H1 (cell line): Measurements from ENCODE around the gene SELENOV. TPM values are rescaled to one million over a fixed set of nuclear protein-coding genes. Genes with fewer than 3 reads are reported as not detected.

Experiments used
- CTCF ChIA-PET: fragments of 300-600 bp; sonication (Branson Sonifier 250); formaldehyde crosslinking; loops from one replicate; lab custom pipeline; 2021; ENCODE audit not compliant: partially characterized antibody; lab: Charles Lee
- POLR2A ChIA-PET: fragments of 300-600 bp; sonication (Branson Sonifier 250); formaldehyde crosslinking; loops from one replicate; lab custom pipeline; 2021; ENCODE audit warnings: inconsistent platforms; ENCODE audit not compliant: partially characterized antibody; lab: Charles Lee
- DNase-seq, 2 experiments: peaks; one replicate each; pipeline versions ENCODE4 v3.0.0 to v3.0.0-alpha.2; 2010 to 2022; ENCODE audit warnings: low spot score in 2 of 2, low read depth in 1 of 2, mixed read lengths in 1 of 2
- FAIRE-seq: peaks from 2 replicates; lab custom pipeline; 2011; peaks lifted over from hg19 to GRCh38; lab: Jason Lieb, UNC
- H2AFZ ChIP-seq: 2 replicates; pipeline ENCODE4 v1.8.1; 2012; ENCODE audit warnings: low read length, inconsistent platforms
- H2AK5ac ChIP-seq: 2 replicates; pipeline ENCODE4 v1.6.1; 2013; ENCODE audit warnings: low read depth, low read length
- H2BK120ac ChIP-seq: replicated peaks from 2 replicates; pipeline ENCODE3; 2013; ENCODE audit warnings: low read depth, low read length, inconsistent platforms
- H2BK12ac ChIP-seq: 2 replicates; pipeline ENCODE4 v1.6.1; 2013; ENCODE audit warnings: low read depth, low read length
- H2BK15ac ChIP-seq: 2 replicates; pipeline ENCODE4 v1.6.1; 2013; ENCODE audit warnings: low read length
- H2BK20ac ChIP-seq: 2 replicates; pipeline ENCODE4 v1.6.1; 2013; ENCODE audit warnings: low read length
- H2BK5ac ChIP-seq: 2 replicates; pipeline ENCODE4 v1.6.1; 2013; ENCODE audit warnings: low read depth, low read length
- H3K14ac ChIP-seq: 2 replicates; pipeline ENCODE4 v1.6.1; 2013; ENCODE audit warnings: inconsistent platforms; ENCODE audit not compliant: insufficient read length
- H3K18ac ChIP-seq: 2 replicates; pipeline ENCODE4 v1.6.1; 2013; ENCODE audit warnings: low read length; ENCODE audit errors: extremely low read depth
- H3K23ac ChIP-seq: 2 replicates; pipeline ENCODE4 v1.6.1; 2013; ENCODE audit warnings: inconsistent platforms; ENCODE audit not compliant: insufficient read length
- H3K23me2 ChIP-seq: 2 replicates; pipeline ENCODE4 v1.6.1; 2013; ENCODE audit warnings: low read depth, low read length
- H3K27ac ChIP-seq: 2 replicates; pipeline ENCODE4 v1.6.1; 2011; ENCODE audit warnings: low read depth, low read length, inconsistent platforms
- H3K27me3 ChIP-seq, 4 experiments: replicated peaks in 1 of 4; 1 replicate in 1 of 4; 2 replicates in 3 of 4; pipeline versions ENCODE4 v1.6.1 to v1.8.1; 2011 to 2013; ENCODE audit warnings: low read length in 3 of 4, mild to moderate bottlenecking in 3 of 4, inconsistent platforms in 2 of 4, mixed read lengths in 2 of 4, moderate library complexity in 1 of 4; ENCODE audit not compliant: control insufficient read depth in 3 of 4, insufficient read depth in 3 of 4; ENCODE audit errors: extremely low read depth in 1 of 4
- H3K36me3 ChIP-seq, 4 experiments: 2 replicates each; pipeline versions ENCODE4 v1.6.1 to v1.8.1; 2011 to 2013; ENCODE audit warnings: mild to moderate bottlenecking in 4 of 4, low read length in 3 of 4, moderate library complexity in 2 of 4, control low read depth in 1 of 4, inconsistent platforms in 1 of 4; ENCODE audit not compliant: insufficient read depth in 4 of 4, control insufficient read depth in 2 of 4
- H3K4ac ChIP-seq: replicated peaks from 2 replicates; pipeline ENCODE3; 2013; ENCODE audit warnings: low read length, low read depth, mixed read lengths, inconsistent platforms; ENCODE audit not compliant: insufficient read length
- H3K4me1 ChIP-seq, 4 experiments: replicated peaks in 1 of 4; 1 replicate in 1 of 4; 2 replicates in 3 of 4; pipeline versions ENCODE4 v1.6.1 to v1.8.1; 2011 to 2013; ENCODE audit warnings: low read length in 3 of 4, inconsistent platforms in 2 of 4, mixed read lengths in 1 of 4; ENCODE audit not compliant: insufficient read depth in 4 of 4, control insufficient read depth in 3 of 4
- H3K4me2 ChIP-seq, 2 experiments: 2 replicates each; pipeline versions ENCODE4 v1.6.1 to v1.8.1; 2011 to 2013; ENCODE audit warnings: low read depth in 2 of 2, low read length in 2 of 2, control low read depth in 1 of 2, inconsistent platforms in 1 of 2, mild to moderate bottlenecking in 1 of 2; ENCODE audit not compliant: insufficient read depth in 1 of 2
- H3K4me3 ChIP-seq, 4 experiments: fragments of 200-600, 300-600 bp in 1 of 4; sonication (generic), shearing (Covaris generic), sonication (Bioruptor Twin) in 1 of 4; 2 replicates each; pipeline versions ENCODE4 v1.5.1 to v1.8.1; 2011 to 2016; ENCODE audit warnings: low read length in 4 of 4, low read depth in 3 of 4, control low read depth in 2 of 4, inconsistent platforms in 2 of 4, mild to moderate bottlenecking in 2 of 4, mixed read lengths in 1 of 4, moderate library complexity in 1 of 4; ENCODE audit not compliant: insufficient read depth in 2 of 4; ENCODE audit errors: extremely low read depth in 1 of 4
- H3K56ac ChIP-seq: replicated peaks from 2 replicates; pipeline ENCODE3; 2013; ENCODE audit warnings: low read depth, mild to moderate bottlenecking, mixed read lengths, low read length, inconsistent platforms; ENCODE audit not compliant: insufficient read length
- H3K79me1 ChIP-seq: 2 replicates; pipeline ENCODE4 v1.6.1; 2013; ENCODE audit warnings: low read depth, low read length, control low read depth
- H3K79me2 ChIP-seq, 2 experiments: 2 replicates each; pipeline versions ENCODE4 v1.6.1 to v1.8.1; 2012 to 2013; ENCODE audit warnings: low read length in 2 of 2, mild to moderate bottlenecking in 2 of 2, inconsistent platforms in 1 of 2; ENCODE audit not compliant: insufficient read depth in 2 of 2, control insufficient read depth in 1 of 2
- H3K9ac ChIP-seq, 4 experiments: replicated peaks in 1 of 4; 1 replicate in 1 of 4; 2 replicates in 3 of 4; pipeline versions ENCODE4 v1.6.1 to v1.8.1; 2011 to 2013; ENCODE audit warnings: low read depth in 3 of 4, low read length in 3 of 4, control low read depth in 2 of 4, mild to moderate bottlenecking in 2 of 4, moderate library complexity in 2 of 4, inconsistent platforms in 1 of 4; ENCODE audit errors: extremely low read depth in 1 of 4
- H3K9me3 ChIP-seq, 2 experiments: 2 replicates each; pipeline versions ENCODE4 v1.6.1 to v1.8.1; 2012 to 2013; ENCODE audit warnings: mild to moderate bottlenecking in 2 of 2, moderate library complexity in 2 of 2, control low read depth in 1 of 2, inconsistent platforms in 1 of 2, low read depth in 1 of 2, low read length in 1 of 2, mixed read lengths in 1 of 2; ENCODE audit not compliant: insufficient read depth in 2 of 2
- H4K20me1 ChIP-seq, 2 experiments: replicated peaks in 1 of 2; 2 replicates each; pipeline versions ENCODE3 to v1.8.1; 2011 to 2013; ENCODE audit warnings: inconsistent platforms in 2 of 2, low read length in 2 of 2, mild to moderate bottlenecking in 1 of 2; ENCODE audit not compliant: insufficient read depth in 2 of 2, control insufficient read depth in 1 of 2
- H4K5ac ChIP-seq: 2 replicates; pipeline ENCODE4 v1.6.1; 2013; ENCODE audit warnings: low read length, low read depth, mixed read lengths, inconsistent platforms; ENCODE audit not compliant: insufficient read length
- H4K8ac ChIP-seq: 2 replicates; pipeline ENCODE4 v1.8.0; 2013; ENCODE audit warnings: mild to moderate bottlenecking, moderate library complexity, low read length, inconsistent platforms; ENCODE audit not compliant: insufficient read depth; ENCODE audit errors: extremely low read depth
- H4K91ac ChIP-seq: replicated peaks from 2 replicates; pipeline ENCODE3; 2013; ENCODE audit warnings: low read length, mixed read lengths, inconsistent platforms; ENCODE audit not compliant: insufficient read length
- CEBPB ChIP-seq: IDR thresholded peaks from 2 replicates; pipeline ENCODE4 v1.6.1; 2012; ENCODE audit warnings: low read depth, low read length
- CHD1 ChIP-seq: IDR thresholded peaks from 2 replicates; pipeline ENCODE4 v1.6.1; 2012; ENCODE audit warnings: low read depth, low read length, improper control_type of control experiment
- EGR1 ChIP-seq: IDR thresholded peaks from 2 replicates; pipeline ENCODE4 v1.6.1; 2011; ENCODE audit warnings: low read depth, low read length, borderline replicate concordance
- JUND ChIP-seq: IDR thresholded peaks from 2 replicates; pipeline ENCODE4 v1.6.1; 2011; ENCODE audit warnings: mild to moderate bottlenecking, improper control_type of control experiment, low read length
- KDM1A ChIP-seq: fragments of 200-600, 300-600 bp; sonication (generic); IDR thresholded peaks from 2 replicates; pipeline ENCODE4 v1.7.1; 2016; ENCODE audit warnings: mild to moderate bottlenecking, low read length, borderline replicate concordance
- KDM4A ChIP-seq: IDR thresholded peaks from one replicate; pipeline ENCODE4 v1.7.1; 2012; ENCODE audit warnings: low read depth, mild to moderate bottlenecking, moderate library complexity, low read length, inconsistent platforms; ENCODE audit not compliant: severe bottlenecking
- NANOG ChIP-seq: IDR thresholded peaks from 2 replicates; pipeline ENCODE4 v1.6.1; 2011; ENCODE audit warnings: low read length, low read depth, mild to moderate bottlenecking, inconsistent platforms; ENCODE audit not compliant: insufficient read depth, poor library complexity, severe bottlenecking
- SAP30 ChIP-seq: fragments of 300-600 bp; sonication (generic); IDR thresholded peaks from 2 replicates; pipeline ENCODE4 v1.7.1; 2012; ENCODE audit warnings: low read length, moderate library complexity, mild to moderate bottlenecking, inconsistent platforms; ENCODE audit not compliant: insufficient read depth, insufficient replicate concordance
- SRF ChIP-seq: IDR thresholded peaks from 2 replicates; pipeline ENCODE4 v1.6.1; 2011; ENCODE audit warnings: mild to moderate bottlenecking, low read depth, low read length, moderate library complexity
- TBP ChIP-seq: IDR thresholded peaks from 2 replicates; pipeline ENCODE4 v1.6.1; 2011; ENCODE audit warnings: low read depth, low read length, improper control_type of control experiment
- ZNF274 ChIP-seq: IDR thresholded peaks from 2 replicates; pipeline ENCODE4 v1.7.0; 2012; ENCODE audit warnings: low read length, borderline replicate concordance; ENCODE audit errors: extremely low read depth
- WGBS, 2 experiments: shearing (Covaris generic) in 1 of 2; methylation state at CpG; one replicate each; pipeline versions ENCODE4 v1.1.6 to v1.1.7; 2013 to 2015; ENCODE audit warnings: low lambda C conversion rate in 2 of 2, mixed read lengths in 2 of 2, inconsistent platforms in 1 of 2, low coverage in 1 of 2, missing lambda C conversion rate in 1 of 2; ENCODE audit not compliant: insufficient replicate concordance in 2 of 2, insufficient coverage in 1 of 2, insufficient read length in 1 of 2; ENCODE audit errors: extremely low coverage in 1 of 2, missing lambda C conversion rate in 1 of 2; 5-methylcytosine and 5-hydroxymethylcytosine counted together
- polyA plus RNA-seq, 7 experiments: library from polyadenylated mRNA; depleted of rRNA in 3 of 7; stranded (reverse) in 5 of 7; unstranded in 2 of 7; fragments of >200 nt in 5 of 7; fragments of 200-250 nt in 2 of 7; gene quantifications; 1 replicate in 5 of 7; 2 replicates in 1 of 7; 4 replicates in 1 of 7; pipeline versions ENCODE4 v1.2.1 to v1.2.3, GENCODE V29; 2011 to 2013; ENCODE audit warnings: missing spikeins in 2 of 7, mixed read lengths in 2 of 7
- total RNA-seq: library from RNA; stranded (reverse); fragmentation: NEBNext Ultra II Directional; extraction: Animal tissue kit (Norgen Biotek cat#: 25700); gene quantifications from 2 replicates; pipeline ENCODE4 v1.2.1, GENCODE V29; 2021
- TF ChIP-seq, protein P1 (sequence below): IDR thresholded peaks from 2 replicates; pipeline ENCODE4 v1.6.1; 2012; ENCODE audit warnings: low read length, inconsistent platforms

The SELENOV gene
- total and polyA plus RNA-seq, 2 of the 8 experiments (the other 6 are each of a cell fraction or from before 2014, with no cell fraction given), result 8.4 to 10.7 TPM

- peaks cover 0 to 9% (median 1%) of the 10 kb centered on the region in 4 experiments; a peak in 5 of 7 replicates for H3K4me1 ChIP-seq
- H2BK12ac ChIP-seq, result no peak overlapping the region
- H3K79me1 ChIP-seq, result peaks cover 7% of the 10 kb centered on the region; the same call in 1 of the 2 replicates
- ChIA-PET CTCF (interaction anchor here (1.8 to 10.7 kb wide), 3 partner anchors 9 to 39 kb away, joined by 13 to 101 read pairs (median 14); partner anchors contain the start of gene EID2B), POLR2A (interaction anchor here (0.6 to 4.2 kb wide), 3 partner anchors 10 to 99 kb away, joined by 3 to 24 read pairs (median 6); partner anchors contain the start of gene RPS16)
- no peaks in the 10 kb centered on the region for H3K9me3 ChIP-seq
- H3K14ac ChIP-seq, result no peak overlapping the region
- H3K27me3 ChIP-seq, result peaks cover 4 to 16% (median 12%) of the 10 kb centered on the region in 4 experiments
- no peak overlapping the region for H3K18ac ChIP-seq
- no peaks in the 10 kb centered on the region for H3K36me3 ChIP-seq
- H3K23me2 ChIP-seq, result peaks cover 10% of the 10 kb centered on the region; the same call in 1 of the 2 replicates
- H3K4me3 ChIP-seq, result no peak overlapping the region
- H2BK120ac ChIP-seq, result no peak overlapping the region
- no peak for DNase-seq
- no peak overlapping the region for H3K9ac ChIP-seq
- no peak overlapping the region for H2BK20ac ChIP-seq
- H3K4me2 ChIP-seq, result no peak overlapping the region
- WGBS, 2 experiments, result 92% methylated on average over 2 of the region's 2 CpGs; no CpG with 5 or more reads in 1 of the 2 experiments
- no peak overlapping the region for H2AFZ ChIP-seq
- no peak overlapping the region for H4K91ac ChIP-seq
- no peak overlapping the region for H3K27ac ChIP-seq
- no peak overlapping the region for H3K4ac ChIP-seq
- H4K8ac ChIP-seq, result no peak overlapping the region
- peaks cover 0 to 2% of the 10 kb centered on the region in 2 experiments for H4K20me1 ChIP-seq
- H3K23ac ChIP-seq, result no peak overlapping the region
- H2AK5ac ChIP-seq, result no peak overlapping the region
- peaks cover 0 to 7% of the 10 kb centered on the region in 2 experiments; a peak in 3 of 4 replicates for H3K79me2 ChIP-seq
- no peak overlapping the region for H3K56ac ChIP-seq
- no peak overlapping the region for H4K5ac ChIP-seq
- H2BK5ac ChIP-seq, result no peak overlapping the region
- H2BK15ac ChIP-seq, result no peak overlapping the region
- FAIRE-seq, result no peak
- TF ChIP-seq, protein P1, sequence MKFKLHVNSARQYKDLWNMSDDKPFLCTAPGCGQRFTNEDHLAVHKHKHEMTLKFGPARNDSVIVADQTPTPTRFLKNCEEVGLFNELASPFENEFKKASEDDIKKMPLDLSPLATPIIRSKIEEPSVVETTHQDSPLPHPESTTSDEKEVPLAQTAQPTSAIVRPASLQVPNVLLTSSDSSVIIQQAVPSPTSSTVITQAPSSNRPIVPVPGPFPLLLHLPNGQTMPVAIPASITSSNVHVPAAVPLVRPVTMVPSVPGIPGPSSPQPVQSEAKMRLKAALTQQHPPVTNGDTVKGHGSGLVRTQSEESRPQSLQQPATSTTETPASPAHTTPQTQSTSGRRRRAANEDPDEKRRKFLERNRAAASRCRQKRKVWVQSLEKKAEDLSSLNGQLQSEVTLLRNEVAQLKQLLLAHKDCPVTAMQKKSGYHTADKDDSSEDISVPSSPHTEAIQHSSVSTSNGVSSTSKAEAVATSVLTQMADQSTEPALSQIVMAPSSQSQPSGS, result no peak
- TF ChIP-seq EGR1 (no peak), KDM1A (no peak), ZNF274 (no peak), CEBPB (no peak), SAP30 (no peak), JUND (no peak), CHD1 (no peak), NANOG (no peak), TBP (no peak), KDM4A (no peak), SRF (no peak)
These were observed 2.0 kb upstream of the SELENOV start for GRCh38 chr19:39512988-39513387.
